IPS-NIHi11 (cell line): ENCODE results near the gene GNB1L.
A peak's percentile ranks its signal among the peaks of the same experiment; 100 is the strongest.
"Not testable (repeated sequence)": the region's sequence is repeated elsewhere in the genome, so short reads cannot be mapped to it uniquely, and the experiment has no call there.

Source experiments
- DNase-seq: peaks from one replicate; pipeline ENCODE4 v3.0.0; 2012; ENCODE audit warnings: mixed read lengths, low spot score

Gene GNB1L

GRCh38 chr22:19843107-19843856 is 11.4 kb downstream of the GNB1L start:
- DNase-seq = no peak

GRCh38 chr22:19842393-19843106 is 12.1 kb downstream of the GNB1L start:
- DNase-seq = no peak

- no peak for DNase-seq
These were observed 12.9 kb downstream of the GNB1L start for GRCh38 chr22:19841641-19842392.

GRCh38 chr22:19840955-19841640 is 13.6 kb downstream of the GNB1L start:
- DNase-seq = no peak

GRCh38 chr22:19840059-19840458 is 14.6 kb downstream of the GNB1L start:
- no peak for DNase-seq

GRCh38 chr22:19837915-19838314 is 16.8 kb downstream of the GNB1L start:
- no peak for DNase-seq

- DNase-seq = no peak
These were observed 18.2 kb downstream of the GNB1L start for GRCh38 chr22:19836512-19836911.

GRCh38 chr22:19834599-19834998 is 20.1 kb downstream of the GNB1L start:
- no peak for DNase-seq

GRCh38 chr22:19833327-19833726 is 21.3 kb downstream of the GNB1L start:
- not testable (repeated sequence) for DNase-seq

- DNase-seq = no peak
These were observed 22.1 kb downstream of the GNB1L start for GRCh38 chr22:19832476-19833108.

GRCh38 chr22:19831979-19832378 is 22.7 kb downstream of the GNB1L start:
- not testable (repeated sequence) for DNase-seq

GRCh38 chr22:19831016-19831415 is 23.7 kb downstream of the GNB1L start:
- DNase-seq = no peak

GRCh38 chr22:19828035-19828401 is 26.7 kb downstream of the GNB1L start:
- DNase-seq = no peak

GRCh38 chr22:19827341-19828034 is 27.2 kb downstream of the GNB1L start:
- no peak for DNase-seq

- no peak for DNase-seq
These were observed 28.1 kb downstream of the GNB1L start for GRCh38 chr22:19826619-19826950.

GRCh38 chr22:19825904-19826618 is 28.6 kb downstream of the GNB1L start:
- no peak for DNase-seq

GRCh38 chr22:19824926-19825339 is 29.7 kb downstream of the GNB1L start:
- no peak for DNase-seq

- no peak for DNase-seq
These were observed 30.3 kb downstream of the GNB1L start for GRCh38 chr22:19824212-19824925.

GRCh38 chr22:19823902-19824211 is 30.8 kb downstream of the GNB1L start:
- DNase-seq = peak; percentile 23
